Ovary (tissue), 3 donors: ENCODE results near the gene GRIK1.

Experiments
- POLR2A ChIP-seq: fragments of 450-650 bp; IDR thresholded peaks from one replicate; pipeline ENCODE4 v1.6.1; 2017; ENCODE audit warnings: antibody characterized with exemption, mild to moderate bottlenecking, moderate library complexity
- TF ChIP-seq, protein P1 (sequence below), 3 donors: fragments of 450-650 bp in 2 of 3; fragments of 200-600 bp in 1 of 3; IDR thresholded peaks; one replicate each; pipeline versions ENCODE4 v1.5.1 to v1.8.0; 2016 to 2022; ENCODE audit warnings: antibody characterized with exemption in 3 of 3, mild to moderate bottlenecking in 1 of 3
- donor health status: DM: no; HTN: no; CAD: no.

- TF ChIP-seq, protein P1, sequence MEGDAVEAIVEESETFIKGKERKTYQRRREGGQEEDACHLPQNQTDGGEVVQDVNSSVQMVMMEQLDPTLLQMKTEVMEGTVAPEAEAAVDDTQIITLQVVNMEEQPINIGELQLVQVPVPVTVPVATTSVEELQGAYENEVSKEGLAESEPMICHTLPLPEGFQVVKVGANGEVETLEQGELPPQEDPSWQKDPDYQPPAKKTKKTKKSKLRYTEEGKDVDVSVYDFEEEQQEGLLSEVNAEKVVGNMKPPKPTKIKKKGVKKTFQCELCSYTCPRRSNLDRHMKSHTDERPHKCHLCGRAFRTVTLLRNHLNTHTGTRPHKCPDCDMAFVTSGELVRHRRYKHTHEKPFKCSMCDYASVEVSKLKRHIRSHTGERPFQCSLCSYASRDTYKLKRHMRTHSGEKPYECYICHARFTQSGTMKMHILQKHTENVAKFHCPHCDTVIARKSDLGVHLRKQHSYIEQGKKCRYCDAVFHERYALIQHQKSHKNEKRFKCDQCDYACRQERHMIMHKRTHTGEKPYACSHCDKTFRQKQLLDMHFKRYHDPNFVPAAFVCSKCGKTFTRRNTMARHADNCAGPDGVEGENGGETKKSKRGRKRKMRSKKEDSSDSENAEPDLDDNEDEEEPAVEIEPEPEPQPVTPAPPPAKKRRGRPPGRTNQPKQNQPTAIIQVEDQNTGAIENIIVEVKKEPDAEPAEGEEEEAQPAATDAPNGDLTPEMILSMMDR (IDR thresholded peaks at IDR 0.05): no peak
- TF ChIP-seq POLR2A: no peak
Observed at GRCh38 chr21:29514652-29515247, 425.0 kb downstream of the GRIK1 start.
